GM21447 (cell line): ENCODE results near the gene UGT1A10.
"Not testable (repeated sequence)": the region's sequence is repeated elsewhere in the genome, so short reads cannot be mapped to it uniquely, and the experiment has no call there.

Source experiments
- ATAC-seq: cut with Tn5 transposase; IDR thresholded peaks from one replicate; pipeline ENCODE4 v1.9.1; 2021; ENCODE audit not compliant: unreplicated experiment

UGT1A10 gene

DNA sequence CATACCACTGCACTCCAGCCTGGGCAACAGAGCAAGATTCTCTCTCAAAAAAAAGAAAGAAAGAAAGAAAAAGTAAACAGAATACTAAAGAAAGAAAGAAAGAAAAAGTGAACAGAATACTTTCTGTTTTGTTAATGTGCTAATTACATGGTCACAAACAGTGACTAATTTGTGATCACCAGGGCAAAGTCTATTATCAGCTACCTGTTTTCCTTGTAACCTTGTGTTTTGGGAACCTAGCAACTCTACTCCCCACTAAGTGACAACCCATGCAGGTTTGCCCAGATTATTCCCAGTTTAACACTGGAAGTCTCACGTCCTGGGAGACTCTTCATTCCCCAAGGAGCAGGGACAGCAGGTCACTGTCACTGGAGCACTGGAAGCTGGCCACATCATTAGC lies 18.8 kb downstream of the UGT1A10 start:
- no peak for ATAC-seq

DNA sequence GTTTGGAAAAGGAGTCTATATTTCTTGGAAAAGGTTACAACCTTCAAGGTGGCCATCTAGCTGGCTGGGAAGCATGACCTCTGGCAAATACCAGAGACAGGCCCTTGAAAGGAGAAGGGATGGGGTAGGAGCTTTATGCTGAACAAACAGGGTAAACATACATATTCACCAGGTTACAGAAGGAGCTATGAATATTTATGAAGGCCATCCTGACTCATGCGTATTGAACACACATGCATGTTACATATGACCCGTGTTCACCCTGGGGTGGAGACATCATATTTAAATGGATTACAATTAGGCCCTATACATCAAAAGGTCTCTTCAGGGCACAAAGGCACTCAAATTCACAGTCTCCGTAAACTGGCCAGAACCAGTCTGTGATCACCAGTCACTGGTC lies 19.7 kb downstream of the UGT1A10 start:
- ATAC-seq, result not testable (repeated sequence)

DNA sequence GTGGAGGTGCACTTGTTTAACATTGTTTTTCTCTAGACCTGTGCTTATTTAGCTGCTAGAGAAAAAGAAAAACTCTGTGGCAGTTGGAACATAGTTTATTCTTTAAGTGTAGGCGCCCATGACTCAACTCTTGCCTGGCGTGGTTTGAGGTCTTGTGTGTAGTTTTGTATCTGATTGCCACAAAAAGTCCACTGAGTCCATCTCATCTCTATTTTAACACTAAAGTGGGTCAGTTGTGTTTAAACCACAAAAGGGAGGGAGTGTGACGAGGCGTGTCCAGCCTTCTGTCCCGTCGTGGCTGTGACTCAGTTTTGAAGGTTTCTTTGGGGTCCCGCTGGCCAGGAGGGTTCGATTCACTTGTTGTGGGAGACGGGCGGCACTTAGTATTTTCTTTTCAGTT lies 20.2 kb downstream of the UGT1A10 start:
- ATAC-seq, result no peak

DNA sequence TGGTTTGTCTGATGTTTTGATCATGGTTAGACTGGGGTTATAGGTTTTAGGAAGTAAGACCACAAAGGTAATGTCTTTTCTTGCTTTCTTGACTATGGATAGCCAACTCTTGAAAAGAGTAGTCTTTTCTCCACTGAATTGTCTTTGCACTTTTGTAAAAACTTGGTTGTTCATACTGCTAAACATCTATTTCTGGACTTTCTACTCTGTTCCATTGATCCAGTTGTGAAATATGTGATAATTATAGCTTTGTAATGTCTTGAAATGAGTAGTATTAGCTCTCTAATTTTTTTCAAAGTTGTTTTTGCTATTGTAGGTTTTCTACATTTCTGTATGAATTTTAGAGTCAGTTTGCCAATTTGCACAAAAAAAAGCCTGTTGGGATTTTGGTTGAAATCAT lies 22.4 kb downstream of the UGT1A10 start:
- no peak for ATAC-seq

DNA sequence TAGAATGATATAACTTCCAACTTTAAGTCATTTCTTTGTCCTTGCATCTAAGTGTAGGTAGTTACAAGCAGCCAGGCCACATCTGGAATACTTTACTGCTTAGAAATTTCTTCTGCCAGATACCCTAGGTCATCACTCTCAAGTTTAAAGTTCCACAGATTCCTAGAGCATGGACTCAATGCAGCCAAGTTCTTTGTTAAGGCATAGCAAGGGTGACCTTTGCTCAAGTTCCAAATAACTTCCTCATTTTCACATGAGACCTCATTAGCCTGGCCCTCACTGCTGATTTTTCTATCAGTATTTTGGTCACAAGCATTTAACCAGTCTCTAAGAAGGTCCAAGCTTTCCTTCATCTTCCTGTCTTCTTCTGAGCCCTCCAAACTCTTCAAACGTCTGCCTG lies 27.7 kb downstream of the UGT1A10 start:
- ATAC-seq, result no peak

DNA sequence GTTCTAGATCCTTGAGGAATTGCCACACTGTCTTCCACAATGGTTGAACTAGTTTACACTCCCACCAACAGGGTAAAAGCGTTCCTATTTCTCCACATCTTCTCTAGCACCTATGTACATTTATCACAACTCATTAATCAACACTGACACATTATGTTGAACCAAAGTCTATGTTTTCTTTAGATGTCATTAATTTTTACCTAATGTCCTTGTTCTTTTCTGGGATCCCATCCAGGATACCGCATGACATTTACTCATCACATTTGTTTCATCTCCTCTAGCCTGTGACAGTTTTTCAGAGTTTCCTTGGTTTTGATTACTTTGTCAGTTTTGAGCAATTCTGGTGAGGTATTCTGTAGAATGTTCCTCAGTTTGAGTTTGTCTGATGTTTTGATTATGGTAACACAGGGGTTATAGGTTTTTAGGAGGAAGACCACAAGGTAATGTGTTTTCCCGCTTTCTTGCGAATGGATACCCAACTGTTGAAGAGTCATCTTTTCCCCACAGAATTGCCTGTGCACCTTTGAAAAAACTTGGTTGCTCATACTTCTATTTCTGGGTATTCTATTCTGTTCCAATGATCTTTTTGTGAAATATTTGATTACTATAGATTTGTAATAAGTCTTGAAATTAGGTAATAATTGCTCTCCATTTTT lies 32.5 kb downstream of the UGT1A10 start:
- ATAC-seq, result no peak

DNA sequence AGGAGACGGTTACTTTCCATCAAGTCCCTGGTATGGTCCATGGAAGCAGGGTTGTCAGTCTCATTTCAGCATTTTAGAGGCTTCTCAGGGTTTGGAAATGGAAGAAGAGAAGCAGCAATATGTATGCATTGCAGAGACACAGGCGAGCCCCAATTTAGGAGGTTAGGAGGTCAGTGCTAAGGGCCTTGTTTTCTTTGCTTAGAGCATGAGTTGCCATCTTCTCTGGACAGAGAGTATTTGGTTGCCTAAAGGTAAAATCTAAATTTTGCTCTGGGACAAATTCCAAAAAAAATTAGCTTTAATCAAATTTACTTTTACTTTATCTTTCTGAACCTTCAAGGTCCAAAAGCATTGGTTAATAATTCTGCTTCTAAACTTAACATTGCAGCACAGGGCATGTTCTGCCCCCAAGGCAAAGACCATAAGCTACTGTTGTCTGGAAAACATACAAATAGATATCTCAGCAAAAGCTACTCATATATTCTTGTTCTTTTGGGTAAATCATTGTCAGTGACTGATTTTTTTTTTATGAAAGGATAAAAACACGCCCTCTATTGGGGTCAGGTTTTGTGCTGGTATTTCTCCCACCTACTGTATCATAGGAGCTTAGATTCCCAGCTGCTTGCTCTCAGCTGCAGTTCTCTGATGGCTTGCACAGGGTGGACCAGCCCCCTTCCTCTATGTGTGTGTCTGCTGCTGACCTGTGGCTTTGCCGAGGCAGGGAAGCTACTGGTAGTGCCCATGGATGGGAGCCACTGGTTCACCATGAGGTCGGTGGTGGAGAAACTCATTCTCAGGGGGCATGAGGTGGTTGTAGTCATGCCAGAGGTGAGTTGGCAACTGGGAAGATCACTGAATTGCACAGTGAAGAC lies 35.3 kb downstream of the UGT1A10 start, which contains the start of gene UGT1A9:
Gene UGT1A9 (plus strand): TSS at position 609 of the 872 bp plus-strand sequence. CDS start 37 bp downstream, at position 646.
- ATAC-seq, result no peak

DNA sequence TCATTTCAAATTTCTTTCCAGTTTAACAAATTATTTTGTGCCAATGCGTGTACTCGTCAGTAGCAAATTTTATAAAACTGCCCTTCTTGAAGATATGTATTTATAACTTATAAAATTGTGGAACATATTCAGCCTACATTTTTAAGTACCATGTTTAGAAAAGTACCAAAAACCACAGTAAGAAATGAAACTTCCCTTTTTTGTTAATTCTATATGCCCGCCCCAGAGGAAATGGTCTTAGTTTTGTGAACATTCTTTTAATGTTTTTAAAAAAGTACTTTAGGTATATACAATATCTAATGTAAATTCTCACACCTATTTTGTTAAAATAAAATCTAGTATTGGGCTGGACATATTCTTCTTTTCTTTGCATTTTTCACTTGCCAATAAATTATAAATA lies 36.6 kb downstream of the UGT1A10 start:
- ATAC-seq, result no peak

DNA sequence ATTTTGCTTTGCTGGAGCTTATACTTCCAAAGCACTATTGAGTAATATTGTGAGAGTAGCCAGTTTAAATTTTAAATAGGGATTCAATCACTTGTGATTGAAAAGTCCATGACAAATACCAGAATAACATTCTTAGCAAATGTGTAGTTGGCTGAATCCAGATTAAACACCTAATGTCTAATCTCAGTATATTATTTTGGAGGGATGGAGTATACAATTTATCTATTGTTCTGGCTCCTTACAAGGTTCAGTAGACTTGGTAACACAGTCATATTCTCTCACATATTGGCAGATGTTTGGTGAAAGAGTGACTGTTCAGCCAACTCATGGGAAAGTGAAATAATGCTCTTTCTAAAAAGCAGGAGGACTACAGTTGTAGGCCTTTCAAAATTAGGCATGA lies 37.6 kb downstream of the UGT1A10 start:
- ATAC-seq, result no peak

DNA sequence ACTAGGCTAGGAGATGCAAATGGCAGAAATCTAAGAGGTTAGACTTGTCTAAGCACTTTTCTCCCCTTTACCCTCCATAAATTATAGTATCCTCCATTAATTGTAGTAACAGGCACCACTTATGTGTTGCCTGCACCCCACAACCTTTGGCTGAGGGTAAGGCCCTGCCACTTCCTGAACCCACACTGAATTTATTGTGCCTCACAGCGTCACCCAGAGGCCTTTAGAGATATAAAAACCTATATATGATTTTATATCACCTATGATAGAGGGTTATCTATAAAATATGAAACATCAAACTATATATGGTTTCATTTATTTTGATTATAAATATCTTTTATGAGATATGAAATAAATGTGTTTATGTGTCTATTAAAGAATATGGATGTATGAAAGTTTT lies 38.1 kb downstream of the UGT1A10 start:
- ATAC-seq, result no peak

DNA sequence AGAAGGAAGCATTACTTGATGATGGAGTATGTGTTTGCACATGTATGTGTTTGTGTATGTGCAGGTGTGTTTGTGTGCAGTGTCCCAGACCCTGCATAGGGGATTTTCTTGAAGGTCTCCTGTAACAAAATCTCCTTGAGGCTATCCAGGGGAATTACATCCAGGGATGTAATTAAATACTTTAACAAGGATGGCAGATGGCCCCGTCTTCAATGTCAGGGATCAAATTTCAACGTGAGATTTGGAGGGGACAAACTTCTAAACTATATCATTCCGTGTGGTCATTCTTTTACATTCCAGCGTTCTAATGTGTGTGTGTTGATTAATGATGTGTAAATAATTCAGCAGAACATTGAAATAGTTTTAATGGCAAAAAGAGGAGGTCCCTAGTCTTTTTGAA lies 38.7 kb downstream of the UGT1A10 start:
- ATAC-seq, result no peak

DNA sequence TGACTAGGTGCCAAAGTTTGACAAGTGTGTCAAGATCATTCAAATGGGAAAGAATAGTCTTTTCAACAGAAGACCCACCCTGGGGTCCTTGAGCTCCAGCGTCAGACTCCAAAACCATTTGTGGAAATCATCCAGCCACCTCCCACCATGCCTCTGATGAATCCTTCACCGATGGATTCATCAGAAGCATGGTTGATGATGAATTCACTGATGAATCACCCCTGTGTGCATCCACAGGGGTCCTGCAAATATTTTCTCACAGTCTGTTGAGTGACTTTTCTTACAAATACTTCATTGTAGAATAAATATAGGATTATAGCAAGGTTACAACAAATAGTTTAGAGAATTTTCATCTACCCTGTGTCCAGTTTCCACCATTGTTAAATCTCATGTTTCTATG lies 39.8 kb downstream of the UGT1A10 start:
- no peak for ATAC-seq

DNA sequence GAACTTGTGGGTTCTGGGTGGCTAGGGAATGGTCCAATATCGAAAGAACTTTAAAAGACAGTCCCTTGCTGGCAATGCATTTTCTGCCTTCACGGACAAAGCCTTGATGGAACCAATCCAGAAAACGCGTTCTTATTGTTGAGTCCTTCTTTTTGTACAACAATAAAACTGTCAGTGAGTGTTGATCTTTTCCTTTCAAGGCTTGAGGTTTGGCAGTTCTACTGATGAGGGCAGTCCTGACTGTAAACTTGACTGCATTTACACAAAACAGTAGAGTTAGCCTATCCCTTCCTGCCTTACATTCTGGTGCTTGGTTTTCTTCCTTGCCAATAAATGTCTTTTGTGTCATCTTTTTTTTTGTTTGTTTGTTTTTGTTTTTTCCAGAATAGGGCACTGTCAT lies 42.9 kb downstream of the UGT1A10 start:
- ATAC-seq, result no peak

DNA sequence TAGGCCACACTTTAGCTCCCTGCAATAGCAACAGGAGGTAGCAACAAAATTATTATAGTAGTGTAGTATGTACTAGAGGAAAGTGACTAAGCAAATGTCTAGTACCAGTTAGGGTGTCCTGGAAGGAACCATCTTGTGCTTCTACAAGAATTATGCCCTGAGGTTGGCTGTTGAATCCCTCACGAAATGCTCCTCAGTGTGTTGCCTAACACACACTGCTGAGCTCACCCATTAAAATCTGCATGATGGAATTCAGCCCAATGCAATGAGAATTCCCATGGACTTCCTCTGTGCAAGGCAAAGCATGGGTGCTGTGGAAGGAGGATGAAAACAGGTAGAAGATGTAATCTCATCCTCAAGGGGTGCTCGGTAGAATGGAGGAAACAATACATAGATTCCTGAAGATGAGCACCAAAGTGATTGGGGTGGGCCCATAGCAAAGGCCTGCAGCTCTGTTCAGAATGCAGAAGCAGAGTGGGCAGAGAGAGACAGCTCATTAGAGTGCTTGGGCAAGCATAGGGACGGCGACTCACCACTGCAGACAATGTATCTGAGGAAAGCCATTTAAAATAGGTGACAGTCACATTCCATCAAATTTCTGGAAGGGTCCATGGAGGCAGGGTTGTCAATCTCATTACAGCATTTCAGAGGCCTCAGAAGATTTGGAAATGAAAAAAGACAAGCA lies 44.3 kb downstream of the UGT1A10 start:
- ATAC-seq, result no peak

DNA sequence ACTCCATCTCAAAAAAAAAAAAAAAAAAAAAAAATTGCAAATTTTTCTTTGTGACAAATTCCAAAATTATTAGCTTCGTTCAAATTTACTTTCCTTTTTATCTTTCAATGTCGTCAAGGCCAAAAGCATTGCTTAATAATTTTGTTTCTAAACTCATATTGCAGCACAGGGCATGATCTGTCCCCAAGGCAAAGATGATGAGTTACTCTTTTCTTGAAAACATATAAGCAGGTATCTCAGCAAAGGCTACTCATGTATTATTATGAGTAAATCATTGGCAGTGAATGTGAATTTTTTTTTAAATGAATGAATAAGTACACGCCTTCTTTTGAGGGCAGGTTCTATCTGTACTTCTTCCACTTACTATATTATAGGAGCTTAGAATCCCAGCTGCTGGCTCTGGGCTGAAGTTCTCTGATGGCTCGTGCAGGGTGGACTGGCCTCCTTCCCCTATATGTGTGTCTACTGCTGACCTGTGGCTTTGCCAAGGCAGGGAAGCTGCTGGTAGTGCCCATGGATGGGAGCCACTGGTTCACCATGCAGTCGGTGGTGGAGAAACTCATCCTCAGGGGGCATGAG lies 45.4 kb downstream of the UGT1A10 start, which contains the start of gene UGT1A7:
Gene UGT1A7 (plus strand): TSS at position 381 of the 579 bp plus-strand sequence. CDS start 37 bp downstream, at position 418.
- no peak for ATAC-seq

DNA sequence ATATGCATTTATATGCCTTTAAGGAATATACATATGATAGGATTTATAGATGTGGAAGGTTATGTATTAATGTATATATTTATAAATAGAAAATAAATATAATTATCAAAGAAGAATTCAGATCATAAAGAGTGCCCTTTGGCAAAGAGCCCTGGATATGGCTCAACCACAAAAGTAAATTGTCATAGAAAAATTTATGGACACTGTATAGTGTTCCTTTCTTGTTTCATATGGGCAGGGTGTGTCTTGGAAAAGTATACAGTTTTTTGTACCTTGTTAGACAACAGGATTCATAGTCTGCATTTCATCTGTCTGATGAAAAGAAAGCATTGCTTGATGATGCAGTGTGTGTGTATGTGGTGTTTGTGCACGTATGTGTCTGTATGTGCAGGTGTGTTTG lies 48.4 kb downstream of the UGT1A10 start:
- ATAC-seq, result no peak

DNA sequence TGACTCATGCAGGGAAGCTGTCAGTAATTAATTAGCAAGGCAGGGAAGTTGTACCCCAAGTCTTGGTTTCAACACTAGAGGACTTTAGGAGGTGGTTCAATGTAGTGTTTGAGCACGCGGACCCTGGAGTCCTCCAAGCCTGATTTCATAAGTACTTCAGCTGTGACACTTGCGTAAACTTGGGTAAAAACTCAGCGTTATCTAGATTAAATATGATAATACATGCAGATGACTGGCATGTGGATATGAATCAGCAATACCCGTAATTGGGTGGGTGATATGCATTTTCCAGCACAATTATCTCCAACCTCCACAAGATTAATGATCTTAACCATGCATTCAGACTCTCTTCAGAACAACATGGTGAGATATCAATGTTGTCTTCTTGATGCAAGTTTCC lies 50.7 kb downstream of the UGT1A10 start:
- no peak for ATAC-seq

DNA sequence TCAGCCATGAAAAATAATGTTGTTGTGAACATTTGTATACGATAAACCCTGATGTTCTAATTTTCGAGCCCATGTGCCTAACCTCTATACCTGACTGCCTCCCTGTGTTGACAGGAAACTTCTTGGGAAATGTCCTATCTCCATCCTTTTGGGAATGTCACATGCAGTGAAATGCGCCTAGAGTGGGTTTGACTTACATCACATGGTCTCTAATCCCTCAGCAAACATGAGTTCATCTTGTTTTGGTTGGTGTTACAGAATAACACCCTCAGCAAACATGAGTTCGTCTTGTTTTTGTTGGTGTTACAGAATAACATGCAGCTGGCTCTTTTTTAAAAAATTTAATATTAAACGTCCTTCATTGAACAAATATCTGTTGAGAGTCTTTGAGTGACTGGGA lies 52.1 kb downstream of the UGT1A10 start:
- ATAC-seq, result no peak

DNA sequence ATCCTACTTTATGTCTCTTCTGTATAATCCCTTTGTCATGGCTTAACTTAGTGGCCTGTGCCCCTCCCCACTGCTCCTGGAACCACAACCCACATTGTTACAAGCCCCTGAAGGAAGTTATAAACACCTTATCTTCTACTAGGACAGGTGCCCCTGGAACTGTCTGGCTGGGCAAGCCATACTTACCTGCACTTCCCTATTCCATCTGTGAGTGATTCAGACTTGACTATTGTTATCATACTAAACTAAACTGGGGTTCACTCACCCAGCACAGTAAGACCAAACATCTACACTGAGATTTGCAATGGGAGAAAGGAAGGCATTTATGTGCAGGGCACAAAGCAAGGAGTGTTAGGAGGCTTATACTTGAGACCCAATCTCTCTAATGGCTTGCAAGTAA lies 52.8 kb downstream of the UGT1A10 start:
- no peak for ATAC-seq

DNA sequence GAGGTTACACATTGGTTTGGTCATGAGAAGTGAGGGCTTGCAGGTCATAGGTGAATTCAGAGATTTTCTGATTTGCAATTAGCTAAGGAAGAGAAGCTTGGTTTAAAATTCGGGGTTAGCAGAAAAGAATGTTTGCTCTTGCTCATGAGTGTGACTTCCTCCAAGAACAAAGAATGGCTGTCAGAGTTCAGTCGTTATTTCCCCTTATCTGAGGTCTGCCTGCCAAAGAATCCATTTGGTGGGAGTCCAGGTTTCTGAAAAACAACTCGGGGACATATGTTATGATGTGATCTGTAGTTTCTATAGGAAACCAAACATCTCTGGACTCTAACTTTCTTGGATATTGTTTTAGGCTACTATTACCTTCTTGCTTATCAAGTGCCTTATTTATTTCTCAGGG lies 53.3 kb downstream of the UGT1A10 start:
- no peak for ATAC-seq

DNA sequence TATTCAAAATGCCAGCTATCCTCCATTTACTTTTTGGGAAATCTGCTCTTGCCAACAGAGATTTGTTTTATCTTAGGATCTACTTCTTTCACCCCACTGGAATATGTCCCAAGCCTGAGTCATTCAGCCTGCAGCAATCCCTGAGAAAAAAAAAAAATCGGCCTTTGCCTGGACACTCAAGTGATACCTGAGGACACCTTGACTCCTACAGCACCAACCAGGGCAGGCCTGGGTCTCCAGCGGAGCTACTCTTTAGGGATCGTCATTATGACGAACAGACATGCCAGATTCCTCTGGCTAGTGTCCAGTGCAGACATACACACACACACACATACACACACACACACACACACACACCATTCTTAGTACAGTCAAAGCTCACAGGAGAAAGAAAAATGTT lies 54.2 kb downstream of the UGT1A10 start:
- no peak for ATAC-seq
